Measurements from ENCODE around the gene TMEM17. TPM values are rescaled to one million over a fixed set of nuclear protein-coding genes. Genes with fewer than 3 reads are reported as not detected.

The TMEM17 gene
- total RNA-seq, 2 donors from 2014 or later, result 0.42 to 2.7 TPM

DNA sequence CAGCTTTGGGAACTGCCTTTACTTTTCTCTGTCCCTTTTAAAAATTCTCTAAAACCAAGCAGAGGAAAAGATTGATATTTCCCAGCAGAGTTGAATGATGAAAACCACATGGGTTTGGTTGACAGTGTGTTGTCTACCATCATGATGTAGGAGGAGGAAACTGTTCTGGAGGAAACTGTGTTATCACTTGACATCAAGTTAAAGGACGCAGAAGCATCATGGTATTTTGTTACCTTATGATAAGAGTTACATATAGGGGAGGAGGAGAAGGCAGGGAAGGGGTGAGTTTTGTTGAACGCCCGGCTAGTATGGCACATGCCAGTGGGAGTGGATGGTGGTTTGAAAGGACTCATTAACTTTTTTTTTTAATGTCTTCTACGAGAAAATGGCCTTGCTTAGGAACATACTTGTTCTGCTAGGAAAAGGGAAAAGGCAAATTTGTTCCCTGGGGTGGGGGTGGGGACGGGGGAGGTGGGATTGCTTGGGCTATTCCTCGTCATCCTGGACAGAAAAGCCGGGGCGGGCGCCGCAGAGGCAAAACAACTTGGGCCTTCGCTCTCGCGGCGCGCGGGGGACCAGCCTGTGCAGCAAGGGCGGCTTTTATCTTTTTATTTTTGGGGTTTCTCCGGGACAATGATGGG is 766 bp downstream of the TMEM17 start:
- Histone ChIP-seq H3K36me3 (no peaks in the 10 kb centered on the region), H3K4me3 (peak overlapping the region; percentile 73), H3K27me3 (replicated peaks; ENCODE audit: insufficient read depth) (no peaks in the 10 kb centered on the region), H3K4me1 (ENCODE audit: control insufficient read depth in 1 of 2, low read depth in 2 of 2) (peaks cover 0 to 3% of the 10 kb centered on the region in 2 donors), H3K9me3 (no peaks in the 10 kb centered on the region), H3K27ac (peak overlapping the region; percentile 78 to 80)
- TF ChIP-seq, protein P1, sequence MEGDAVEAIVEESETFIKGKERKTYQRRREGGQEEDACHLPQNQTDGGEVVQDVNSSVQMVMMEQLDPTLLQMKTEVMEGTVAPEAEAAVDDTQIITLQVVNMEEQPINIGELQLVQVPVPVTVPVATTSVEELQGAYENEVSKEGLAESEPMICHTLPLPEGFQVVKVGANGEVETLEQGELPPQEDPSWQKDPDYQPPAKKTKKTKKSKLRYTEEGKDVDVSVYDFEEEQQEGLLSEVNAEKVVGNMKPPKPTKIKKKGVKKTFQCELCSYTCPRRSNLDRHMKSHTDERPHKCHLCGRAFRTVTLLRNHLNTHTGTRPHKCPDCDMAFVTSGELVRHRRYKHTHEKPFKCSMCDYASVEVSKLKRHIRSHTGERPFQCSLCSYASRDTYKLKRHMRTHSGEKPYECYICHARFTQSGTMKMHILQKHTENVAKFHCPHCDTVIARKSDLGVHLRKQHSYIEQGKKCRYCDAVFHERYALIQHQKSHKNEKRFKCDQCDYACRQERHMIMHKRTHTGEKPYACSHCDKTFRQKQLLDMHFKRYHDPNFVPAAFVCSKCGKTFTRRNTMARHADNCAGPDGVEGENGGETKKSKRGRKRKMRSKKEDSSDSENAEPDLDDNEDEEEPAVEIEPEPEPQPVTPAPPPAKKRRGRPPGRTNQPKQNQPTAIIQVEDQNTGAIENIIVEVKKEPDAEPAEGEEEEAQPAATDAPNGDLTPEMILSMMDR (IDR thresholded peaks at IDR 0.05), result no peak
- DNase-seq (ENCODE audit: low spot score), result no peak
- no peak for ATAC-seq (ENCODE audit: insufficient number of reproducible peaks, low FRiP score, low read depth)

DNA sequence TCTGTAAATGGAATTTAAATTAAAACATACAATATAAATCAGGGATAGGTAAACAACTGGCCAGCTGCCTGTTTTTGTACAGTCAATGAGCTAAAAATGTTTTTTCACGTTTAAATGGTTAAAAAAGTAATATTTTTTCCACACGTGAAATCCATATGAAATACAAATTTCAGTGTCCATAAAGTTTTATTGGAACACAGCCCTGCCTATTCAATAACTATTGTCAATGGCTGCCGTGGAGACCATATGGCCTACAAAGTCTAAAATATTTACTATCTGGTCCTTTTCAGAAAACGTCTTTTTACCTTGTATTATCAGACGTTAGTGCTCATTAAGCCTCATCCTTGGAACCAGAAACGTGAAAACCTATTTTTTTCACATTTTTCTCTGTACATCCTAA is 1.3 kb downstream of the TMEM17 start:
- Histone ChIP-seq H3K36me3 (no peaks in the 10 kb centered on the region), H3K4me1 (ENCODE audit: control insufficient read depth in 1 of 2, low read depth in 2 of 2) (peaks cover 0 to 3% of the 10 kb centered on the region in 2 donors), H3K4me3 (no peak overlapping the region), H3K9me3 (no peaks in the 10 kb centered on the region), H3K27me3 (replicated peaks; ENCODE audit: insufficient read depth) (no peaks in the 10 kb centered on the region), H3K27ac (no peak overlapping the region)
- TF ChIP-seq, protein P1 (IDR thresholded peaks at IDR 0.05), result no peak
- DNase-seq (ENCODE audit: low spot score) (no peak), ATAC-seq (ENCODE audit: insufficient number of reproducible peaks, low FRiP score, low read depth) (no peak)

DNA sequence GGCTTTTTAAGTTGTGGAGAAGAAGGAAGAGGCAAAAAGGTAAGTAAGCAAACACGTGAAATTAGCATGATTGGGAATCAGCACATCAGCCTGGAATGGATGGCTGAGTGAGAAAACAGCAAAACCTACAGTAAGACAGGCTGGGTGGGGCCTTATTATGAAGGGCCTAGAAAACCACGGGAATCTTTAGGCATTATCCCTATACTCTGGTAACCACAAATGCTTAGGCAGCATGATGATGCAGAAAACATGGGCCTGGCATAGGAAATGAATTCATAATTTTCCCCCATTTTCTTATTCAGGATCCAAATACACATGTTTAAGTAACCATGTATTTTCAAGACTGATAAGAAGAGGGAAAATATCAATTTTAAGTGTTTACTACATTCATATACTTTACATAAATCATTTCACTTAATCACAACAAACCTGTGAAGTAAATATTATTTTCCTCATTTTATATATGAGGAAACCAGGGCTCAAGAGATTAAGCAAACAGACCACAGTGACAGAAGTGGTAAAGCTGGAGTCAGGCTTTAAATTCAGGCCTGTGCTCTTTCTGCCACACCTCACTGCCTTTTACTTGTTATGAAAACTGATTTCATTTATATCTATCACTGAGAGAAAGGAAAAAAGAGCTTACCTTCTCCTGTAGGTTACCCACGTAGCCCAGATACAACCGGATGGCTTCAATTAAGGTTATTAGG is 4.0 kb downstream of the TMEM17 start:
- ATAC-seq (ENCODE audit: insufficient number of reproducible peaks, low FRiP score, low read depth) (no peak), DNase-seq (ENCODE audit: low spot score) (no peak)
- no peaks in the 10 kb centered on the region for H3K27me3 ChIP-seq (replicated peaks; ENCODE audit: insufficient read depth)
- no peaks in the 10 kb centered on the region for H3K36me3 ChIP-seq
- H3K27ac ChIP-seq, result no peak overlapping the region
- TF ChIP-seq, protein P1 (IDR thresholded peaks at IDR 0.05), result no peak
- no peaks in the 10 kb centered on the region for H3K9me3 ChIP-seq
- peaks cover 0 to 3% of the 10 kb centered on the region in 2 donors for H3K4me1 ChIP-seq (ENCODE audit: control insufficient read depth in 1 of 2, low read depth in 2 of 2)
- no peak overlapping the region for H3K4me3 ChIP-seq

DNA sequence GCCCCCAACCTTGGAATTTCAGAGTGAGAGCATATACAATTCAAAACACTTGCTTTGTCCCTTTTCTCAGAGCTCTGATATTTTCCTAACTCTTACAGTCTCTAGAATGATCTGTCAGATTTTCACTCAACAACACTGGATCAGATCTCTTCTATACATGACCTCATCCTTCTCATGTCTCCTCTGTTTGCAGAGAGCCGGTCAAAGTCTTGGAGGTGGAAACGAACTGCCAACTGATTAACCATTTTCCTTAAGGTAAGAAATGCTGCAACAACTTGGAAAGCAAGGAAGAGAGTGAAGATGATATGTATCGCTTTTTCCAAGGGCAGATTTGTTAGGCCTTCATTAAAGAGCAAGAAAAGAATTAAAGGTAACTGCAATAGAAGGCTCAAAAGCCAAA is 4.9 kb downstream of the TMEM17 start:
- no peak overlapping the region for H3K4me3 ChIP-seq
- TF ChIP-seq, protein P1 (IDR thresholded peaks at IDR 0.05), result no peak
- peaks cover 0 to 1% of the 10 kb centered on the region in 2 donors for H3K4me1 ChIP-seq (ENCODE audit: control insufficient read depth in 1 of 2, low read depth in 2 of 2)
- no peaks in the 10 kb centered on the region for H3K9me3 ChIP-seq
- no peak overlapping the region for H3K27ac ChIP-seq
- H3K36me3 ChIP-seq, result no peaks in the 10 kb centered on the region
- no peaks in the 10 kb centered on the region for H3K27me3 ChIP-seq (replicated peaks; ENCODE audit: insufficient read depth)
- DNase-seq (ENCODE audit: low spot score) (no peak), ATAC-seq (ENCODE audit: insufficient number of reproducible peaks, low FRiP score, low read depth) (no peak)

DNA sequence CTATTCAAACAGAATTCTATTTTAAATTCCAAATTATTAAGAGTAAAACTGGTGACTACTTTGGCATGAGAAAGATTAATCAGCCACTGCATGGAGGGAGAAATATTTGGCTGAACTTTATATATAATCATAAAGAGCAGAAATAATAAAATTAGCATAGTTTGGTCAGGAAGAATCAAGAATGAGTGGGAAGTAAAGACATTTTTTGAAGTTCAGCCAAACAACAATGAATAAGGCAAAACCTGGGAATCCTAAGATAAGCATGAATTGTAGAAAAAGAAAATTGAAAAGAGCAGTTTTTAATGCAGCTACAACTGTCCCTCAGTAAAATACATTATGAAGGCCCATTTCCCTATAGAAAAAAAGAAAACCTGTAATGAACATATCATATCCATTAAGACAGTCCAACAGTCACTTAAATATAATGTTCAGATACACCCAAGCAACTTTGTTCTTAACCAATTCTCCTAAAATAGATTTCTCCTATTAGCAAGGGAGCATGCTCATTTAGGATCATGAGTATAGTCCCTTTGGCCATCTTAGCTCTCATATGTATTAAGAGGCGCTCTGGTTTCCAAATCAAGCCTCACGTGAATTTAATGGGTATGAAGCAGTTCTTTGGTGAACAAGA is 6.5 kb downstream of the TMEM17 start:
- H3K4me3 ChIP-seq, result no peak overlapping the region
- no peak for ATAC-seq (ENCODE audit: insufficient number of reproducible peaks, low FRiP score, low read depth)
- peaks cover 0 to 5% of the 10 kb centered on the region in 2 donors for H3K4me1 ChIP-seq (ENCODE audit: control insufficient read depth in 1 of 2, low read depth in 2 of 2)
- H3K36me3 ChIP-seq, result no peaks in the 10 kb centered on the region
- no peaks in the 10 kb centered on the region for H3K9me3 ChIP-seq
- TF ChIP-seq, protein P1 (IDR thresholded peaks at IDR 0.05), result no peak
- no peaks in the 10 kb centered on the region for H3K27me3 ChIP-seq (replicated peaks; ENCODE audit: insufficient read depth)
- H3K27ac ChIP-seq, result no peak overlapping the region
- DNase-seq (ENCODE audit: low spot score), result no peak
